ENCODE data around the gene GGPS1. TPM values are rescaled to one million over a fixed set of nuclear protein-coding genes. Genes with fewer than 3 reads are reported as not detected.
A peak's percentile ranks its signal among the peaks of the same experiment; 100 is the strongest.
"Not testable (repeated sequence)": the region's sequence is repeated elsewhere in the genome, so short reads cannot be mapped to it uniquely, and the experiment has no call there.

The GGPS1 gene
- total RNA-seq, 3 donors from 2014 or later: 20.9 to 21.9 (median 21.5) TPM

DNA sequence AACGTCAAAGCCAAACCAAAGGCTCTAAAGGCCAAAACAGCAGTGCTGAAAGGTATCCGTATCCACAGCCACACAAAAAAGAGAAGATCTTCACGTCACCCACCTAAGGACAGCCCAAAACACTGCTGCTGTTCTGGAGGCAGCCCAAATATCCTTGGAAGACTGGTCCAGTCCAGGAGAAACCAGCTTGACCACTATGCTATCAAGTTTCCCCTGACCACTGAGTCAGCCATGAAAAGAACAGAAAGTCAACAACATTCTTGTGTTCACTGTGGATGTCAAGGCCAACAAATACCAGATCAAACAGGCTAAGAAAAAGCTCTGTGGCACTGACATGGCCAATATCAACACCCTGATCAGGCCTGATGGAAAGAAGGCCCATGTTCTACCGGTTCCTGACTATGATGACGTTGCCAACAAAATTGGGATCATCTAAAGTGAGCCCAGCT, 32.4 kb upstream of the GGPS1 start:
- Mint-ChIP-seq H3K4me3 (no peak overlapping the region), H3K9me3 (no peaks in the 10 kb centered on the region), H3K36me3 (ENCODE audit: insufficient read depth) (peaks cover 6% of the 10 kb centered on the region), H3K27me3 (ENCODE audit: low read depth) (no peaks in the 10 kb centered on the region), H3K4me1 (ENCODE audit: low read depth) (peaks cover 62% of the 10 kb centered on the region)
- DNase-seq: no peak
- ATAC-seq: no peak

DNA sequence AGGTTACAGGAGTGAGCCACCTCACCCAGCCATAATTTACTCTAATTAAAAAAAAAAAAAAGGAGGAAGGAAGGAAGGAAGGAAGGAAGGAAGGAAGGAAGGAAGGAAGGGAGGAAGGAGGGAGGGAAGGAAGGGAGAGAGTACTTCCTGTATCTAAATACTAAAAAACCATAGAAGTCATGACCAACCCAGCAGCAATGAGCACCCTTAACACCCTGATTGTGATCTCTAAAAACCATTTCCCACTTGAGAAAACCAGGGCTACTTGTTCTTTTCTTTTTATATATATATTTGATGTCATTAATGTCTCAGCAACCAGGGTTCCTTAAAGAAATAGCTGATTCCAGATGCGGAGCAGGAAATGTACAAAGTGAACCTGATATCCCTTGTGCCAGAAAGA, 31.6 kb upstream of the GGPS1 start:
- peaks cover 64% of the 10 kb centered on the region for H3K4me1 Mint-ChIP-seq (ENCODE audit: low read depth)
- H3K9me3 Mint-ChIP-seq: no peaks in the 10 kb centered on the region
- no peaks in the 10 kb centered on the region for H3K27me3 Mint-ChIP-seq (ENCODE audit: low read depth)
- ATAC-seq (no peak), DNase-seq (no peak)
- peak overlapping the region; percentile 49 for H3K4me3 Mint-ChIP-seq
- H3K36me3 Mint-ChIP-seq (ENCODE audit: insufficient read depth): peaks cover 3% of the 10 kb centered on the region

DNA sequence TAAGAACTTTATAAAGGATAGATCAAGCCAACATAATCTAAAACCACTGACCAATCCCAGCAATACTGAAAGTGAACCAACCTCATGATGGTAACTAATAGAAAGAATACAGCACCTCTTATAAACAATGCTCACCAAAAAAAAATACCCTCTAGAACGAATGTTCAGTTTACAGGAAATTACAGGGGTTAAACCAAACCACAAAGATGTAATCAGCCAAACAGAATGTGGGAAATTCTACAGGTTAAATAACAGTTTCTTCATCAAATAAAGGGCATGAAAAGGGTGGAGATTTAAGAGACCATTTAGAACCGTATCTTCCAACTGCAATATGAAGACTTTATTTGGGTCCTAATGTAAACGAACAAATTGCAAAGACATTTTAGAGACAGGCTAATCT, 30.8 kb upstream of the GGPS1 start:
- ATAC-seq (peak; percentile 74 to 76), DNase-seq (no peak)
- Mint-ChIP-seq H3K4me1 (ENCODE audit: low read depth) (peaks cover 62% of the 10 kb centered on the region), H3K4me3 (peak overlapping the region; percentile 64), H3K9me3 (no peaks in the 10 kb centered on the region), H3K36me3 (ENCODE audit: insufficient read depth) (peaks cover 3% of the 10 kb centered on the region), H3K27me3 (ENCODE audit: low read depth) (no peaks in the 10 kb centered on the region)

DNA sequence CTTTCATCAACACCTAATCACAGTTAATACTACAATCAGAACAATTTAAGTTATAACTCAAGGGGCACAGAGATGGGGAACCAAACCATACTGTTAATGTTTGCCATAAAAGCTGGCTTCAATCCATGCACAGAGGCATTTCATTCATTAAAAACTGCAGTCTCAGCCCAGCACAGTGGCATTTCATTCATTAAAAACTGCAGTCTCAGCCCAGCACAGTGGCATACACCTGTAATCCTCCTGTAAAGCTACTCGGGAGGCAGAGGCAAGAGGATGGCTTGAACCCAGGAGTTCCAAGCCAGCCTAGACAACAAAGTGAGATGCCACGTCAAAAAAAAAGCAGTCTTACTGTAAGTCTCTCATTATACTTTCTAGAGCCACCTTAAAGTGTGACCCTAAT, 29.6 kb upstream of the GGPS1 start:
- peaks cover 62% of the 10 kb centered on the region for H3K4me1 Mint-ChIP-seq (ENCODE audit: low read depth)
- no peaks in the 10 kb centered on the region for H3K9me3 Mint-ChIP-seq
- ATAC-seq (peak in 1 of 2 donors; percentile 25), DNase-seq (no peak)
- peaks cover 6% of the 10 kb centered on the region for H3K36me3 Mint-ChIP-seq (ENCODE audit: insufficient read depth)
- peak overlapping the region; percentile 39 for H3K4me3 Mint-ChIP-seq
- no peaks in the 10 kb centered on the region for H3K27me3 Mint-ChIP-seq (ENCODE audit: low read depth)

DNA sequence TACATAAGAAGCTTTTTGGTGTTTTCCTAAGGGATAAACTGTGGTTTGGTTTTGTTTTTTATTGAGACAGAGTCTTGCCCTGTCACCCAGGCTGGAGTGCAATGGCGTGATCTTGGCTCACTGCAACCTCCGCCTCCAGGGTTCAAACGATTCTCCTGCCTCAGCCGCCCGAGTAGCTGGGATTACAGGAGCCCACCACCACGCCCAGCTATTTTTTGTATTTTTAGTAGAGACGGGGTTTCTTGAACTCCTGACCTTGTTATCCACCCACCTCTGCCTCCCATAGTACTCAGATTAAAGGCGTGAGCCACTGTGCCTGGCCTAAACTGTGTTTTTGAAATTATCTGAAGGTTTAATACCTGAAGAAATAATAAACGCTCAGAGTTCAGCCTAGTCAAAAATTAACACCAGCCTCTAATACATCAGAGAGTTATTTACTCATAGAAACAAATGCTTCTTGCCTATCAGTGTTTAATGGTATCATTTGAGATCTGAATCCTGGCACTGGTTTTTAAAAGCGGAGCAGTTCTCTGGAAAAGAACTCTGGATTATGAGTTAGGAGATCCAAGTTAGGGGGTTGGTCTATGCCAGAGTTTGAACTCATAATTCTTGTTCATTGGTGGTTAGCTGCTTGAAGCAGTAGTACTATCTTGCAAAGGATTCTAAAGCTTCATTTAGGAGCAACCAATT, 29.1 kb upstream of the GGPS1 start:
- ATAC-seq (no peak), DNase-seq (no peak)
- Mint-ChIP-seq H3K27me3 (ENCODE audit: low read depth) (no peaks in the 10 kb centered on the region), H3K9me3 (no peaks in the 10 kb centered on the region), H3K4me3 (peak overlapping the region; percentile 2), H3K36me3 (ENCODE audit: insufficient read depth) (peaks cover 6% of the 10 kb centered on the region), H3K4me1 (ENCODE audit: low read depth) (peaks cover 64% of the 10 kb centered on the region)

DNA sequence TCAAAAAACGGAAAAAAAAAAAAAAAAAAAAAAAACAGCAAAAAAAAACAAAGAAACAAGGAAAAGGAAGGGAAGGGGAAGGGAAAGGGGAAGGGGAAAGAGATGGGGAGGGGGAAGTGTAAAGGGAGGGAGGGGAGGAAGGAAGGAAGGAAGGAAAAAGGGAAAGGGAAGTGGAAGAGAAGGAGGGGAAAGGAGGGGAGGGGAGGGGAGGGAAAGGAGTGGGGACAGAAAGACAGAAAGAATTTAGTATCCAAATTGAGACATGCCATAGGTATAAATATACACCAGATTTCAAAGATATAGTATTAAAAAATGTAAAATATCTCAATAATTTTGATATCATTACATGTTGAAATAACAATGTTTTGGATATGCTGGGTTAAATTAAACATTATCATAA, 26.2 kb upstream of the GGPS1 start:
- H3K27me3 Mint-ChIP-seq (ENCODE audit: low read depth): no peaks in the 10 kb centered on the region
- peaks cover 79% of the 10 kb centered on the region for H3K4me1 Mint-ChIP-seq (ENCODE audit: low read depth)
- ATAC-seq (no peak), DNase-seq (no peak)
- H3K36me3 Mint-ChIP-seq (ENCODE audit: insufficient read depth): peaks cover 3% of the 10 kb centered on the region
- H3K4me3 Mint-ChIP-seq: no peak overlapping the region
- H3K9me3 Mint-ChIP-seq: no peaks in the 10 kb centered on the region

DNA sequence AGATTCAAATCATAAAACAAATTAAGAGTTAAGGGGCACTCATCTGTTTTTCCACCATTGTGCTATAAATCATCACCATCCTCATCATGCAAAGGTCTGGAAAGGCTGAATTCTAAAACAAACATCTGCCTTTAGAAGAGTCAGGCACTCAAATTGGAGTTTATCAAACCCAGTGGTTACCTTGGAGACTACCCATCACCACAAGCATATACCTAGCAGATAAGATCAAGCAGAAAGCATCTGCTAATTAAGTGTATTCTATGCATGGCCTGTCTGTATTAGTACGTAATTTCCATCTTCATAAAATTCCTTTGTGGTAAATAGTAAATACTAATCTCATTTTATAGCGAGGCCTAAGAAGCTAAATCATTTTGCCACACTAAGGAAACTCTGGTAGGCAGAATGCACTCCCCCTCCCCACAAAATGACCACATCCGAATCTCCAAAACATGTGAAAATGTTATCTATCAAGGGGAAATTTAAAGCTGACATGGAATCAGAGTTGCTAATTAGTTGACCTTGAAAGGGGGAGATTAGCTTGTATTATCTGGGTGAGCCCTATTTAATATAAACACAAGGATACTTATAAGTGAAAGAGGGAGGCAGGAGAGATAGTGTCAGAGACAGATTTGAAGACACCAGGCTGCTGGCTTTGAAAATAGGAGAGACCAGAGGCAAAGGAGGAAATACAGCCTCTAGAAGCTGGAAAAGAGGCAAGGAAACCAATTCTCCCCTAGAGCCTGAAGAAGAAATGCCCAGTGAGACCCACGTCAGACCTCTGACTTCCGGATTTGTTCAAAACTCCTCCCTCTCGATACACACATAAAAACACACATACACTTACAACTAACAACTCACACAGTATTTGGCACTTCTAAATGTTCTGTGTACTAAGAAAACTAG, 23.6 kb upstream of the GGPS1 start:
- no peaks in the 10 kb centered on the region for H3K27me3 Mint-ChIP-seq (ENCODE audit: low read depth)
- peak; percentile 67 to 71 for ATAC-seq
- peaks cover 5% of the 10 kb centered on the region for H3K36me3 Mint-ChIP-seq (ENCODE audit: insufficient read depth)
- peaks cover 64% of the 10 kb centered on the region for H3K4me1 Mint-ChIP-seq (ENCODE audit: low read depth)
- no peak for DNase-seq
- H3K9me3 Mint-ChIP-seq: no peaks in the 10 kb centered on the region
- H3K4me3 Mint-ChIP-seq: peak overlapping the region; percentile 60

GRCh38 chr1:235307158-235308124, 20.9 kb upstream of the GGPS1 start:
- no peaks in the 10 kb centered on the region for H3K9me3 Mint-ChIP-seq
- H3K4me3 Mint-ChIP-seq: no peak overlapping the region
- no peaks in the 10 kb centered on the region for H3K27me3 Mint-ChIP-seq (ENCODE audit: low read depth)
- DNase-seq (no peak), ATAC-seq (no peak)
- peaks cover 67% of the 10 kb centered on the region for H3K4me1 Mint-ChIP-seq (ENCODE audit: low read depth)
- H3K36me3 Mint-ChIP-seq (ENCODE audit: insufficient read depth): peaks cover 5% of the 10 kb centered on the region

GRCh38 chr1:235309206-235309605, 19.2 kb upstream of the GGPS1 start:
- not testable (repeated sequence) for H3K9me3 Mint-ChIP-seq; ATAC-seq; H3K36me3 Mint-ChIP-seq (ENCODE audit: insufficient read depth); H3K27me3 Mint-ChIP-seq (ENCODE audit: low read depth); DNase-seq; H3K4me3 Mint-ChIP-seq
- H3K4me1 Mint-ChIP-seq (ENCODE audit: low read depth): peaks cover 69% of the 10 kb centered on the region

- peaks cover 63% of the 10 kb centered on the region for H3K4me1 Mint-ChIP-seq (ENCODE audit: low read depth)
- peaks cover 4% of the 10 kb centered on the region for H3K36me3 Mint-ChIP-seq (ENCODE audit: insufficient read depth)
- no peaks in the 10 kb centered on the region for H3K9me3 Mint-ChIP-seq
- DNase-seq: no peak
- no peak for ATAC-seq
- no peaks in the 10 kb centered on the region for H3K27me3 Mint-ChIP-seq (ENCODE audit: low read depth)
- peak overlapping the region; percentile 37 for H3K4me3 Mint-ChIP-seq
Observed at GRCh38 chr1:235313262-235313661, 15.1 kb upstream of the GGPS1 start.

DNA sequence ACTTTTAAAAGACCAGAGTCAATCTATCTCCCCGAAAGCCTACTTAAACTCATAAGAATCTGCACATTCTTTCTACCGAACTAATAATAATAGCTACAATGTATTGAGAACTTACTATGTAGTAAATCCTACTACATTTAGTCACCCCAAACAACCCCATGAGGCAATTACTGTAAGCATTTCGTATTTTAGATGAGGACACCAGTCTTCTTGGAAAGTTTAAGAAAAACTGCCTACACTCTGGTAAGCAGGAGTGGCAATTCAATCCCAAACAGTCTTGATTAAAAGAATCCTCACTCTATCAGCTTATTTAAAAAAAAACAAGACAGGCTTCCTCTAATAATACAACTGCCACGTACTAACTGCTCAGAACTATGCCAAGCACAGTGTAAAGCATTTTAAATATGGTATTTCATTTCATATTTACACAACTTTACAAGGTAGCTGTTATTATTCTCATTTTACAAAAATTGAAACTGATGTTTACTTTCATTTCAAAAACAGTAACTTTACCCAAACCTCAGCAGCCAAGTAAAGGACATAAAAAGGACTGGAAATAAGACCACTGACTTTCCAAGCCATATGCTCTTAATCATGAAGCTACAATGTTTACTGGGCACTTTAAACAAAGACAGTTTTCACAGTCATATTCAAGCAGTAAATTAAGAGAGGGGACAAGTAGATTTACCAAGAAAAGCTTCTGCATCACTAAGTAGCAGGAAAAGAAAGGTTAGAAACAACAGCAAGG, 14.3 kb upstream of the GGPS1 start:
- DNase-seq (no peak), ATAC-seq (no peak)
- Mint-ChIP-seq H3K4me1 (ENCODE audit: low read depth) (peaks cover 72% of the 10 kb centered on the region), H3K4me3 (peak overlapping the region; percentile 37), H3K27me3 (ENCODE audit: low read depth) (no peaks in the 10 kb centered on the region), H3K36me3 (ENCODE audit: insufficient read depth) (peaks cover 12% of the 10 kb centered on the region), H3K9me3 (no peaks in the 10 kb centered on the region)

GRCh38 chr1:235315173-235315572, 13.2 kb upstream of the GGPS1 start:
- Mint-ChIP-seq H3K4me1 (ENCODE audit: low read depth) (peaks cover 75% of the 10 kb centered on the region), H3K9me3 (no peaks in the 10 kb centered on the region), H3K36me3 (ENCODE audit: insufficient read depth) (peaks cover 12% of the 10 kb centered on the region), H3K27me3 (ENCODE audit: low read depth) (no peaks in the 10 kb centered on the region), H3K4me3 (no peak overlapping the region)
- no peak for DNase-seq
- ATAC-seq: no peak

DNA sequence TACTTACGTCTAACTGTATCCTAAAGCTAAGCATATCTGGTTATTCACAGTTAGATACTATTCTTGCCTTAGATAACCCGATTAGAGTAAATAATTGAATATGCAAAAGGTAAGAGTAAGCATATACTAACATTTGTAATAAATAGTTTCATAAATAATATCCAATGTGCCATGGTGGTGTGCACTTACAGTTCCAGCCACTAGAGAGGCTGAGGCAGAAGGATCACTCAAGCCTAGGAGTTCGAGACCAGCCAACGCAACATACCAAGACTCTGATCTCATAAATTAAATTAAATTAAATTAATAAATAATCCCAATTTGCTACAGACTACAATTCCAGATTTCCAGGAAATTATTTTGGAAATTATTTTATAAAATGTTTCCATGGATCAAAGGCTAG, 12.6 kb upstream of the GGPS1 start:
- Mint-ChIP-seq H3K36me3 (ENCODE audit: insufficient read depth) (peaks cover 17% of the 10 kb centered on the region), H3K27me3 (ENCODE audit: low read depth) (no peaks in the 10 kb centered on the region), H3K9me3 (no peaks in the 10 kb centered on the region), H3K4me3 (no peak overlapping the region), H3K4me1 (ENCODE audit: low read depth) (peaks cover 76% of the 10 kb centered on the region)
- DNase-seq (no peak), ATAC-seq (no peak)

Measured in activated T-cell treated with anti-CD3 and anti-CD28 coated beads, Interleukin-2, amount 50 U/mL, for 4 hours (primary cell).